ENCODE measurements around the gene UBA5.

UBA5 gene

GRCh38 chr3:132660052-132660810 is at the start of gene UBA5:
Gene UBA5, plus strand, starts transcription at chr3:132660329. Its CDS starts 209 bp downstream, at chr3:132660538.
- TF ChIP-seq CTCF (IDR thresholded peaks at IDR 0.05) = no peak

GRCh38 chr3:132615881-132616280 is 44.2 kb upstream of the UBA5 start:
- no peak for TF ChIP-seq CTCF (IDR thresholded peaks at IDR 0.05)

GRCh38 chr3:132616780-132617179 is 43.3 kb upstream of the UBA5 start:
- TF ChIP-seq CTCF (IDR thresholded peaks at IDR 0.05) = no peak

GRCh38 chr3:132622148-132622547 is 38.0 kb upstream of the UBA5 start:
- no peak for TF ChIP-seq CTCF (IDR thresholded peaks at IDR 0.05)

- TF ChIP-seq CTCF (IDR thresholded peaks at IDR 0.05) = no peak
Measured at GRCh38 chr3:132622761-132623160, 37.4 kb upstream of the UBA5 start.

GRCh38 chr3:132623646-132624045 is 36.5 kb upstream of the UBA5 start:
- TF ChIP-seq CTCF (IDR thresholded peaks at IDR 0.05) = no peak

GRCh38 chr3:132624790-132625189 is 35.3 kb upstream of the UBA5 start:
- no peak for TF ChIP-seq CTCF (IDR thresholded peaks at IDR 0.05)

GRCh38 chr3:132625613-132626012 is 34.5 kb upstream of the UBA5 start:
- no peak for TF ChIP-seq CTCF (IDR thresholded peaks at IDR 0.05)
